GM20431 (cell line): ENCODE data around the gene GPC3.
"Not testable (repeated sequence)": the region's sequence is repeated elsewhere in the genome, so short reads cannot be mapped to it uniquely, and the experiment has no call there.

Experiments
- in situ Hi-C: fragments of 300-500 bp; cut with MseI, MboI; formaldehyde crosslinking; loops from one replicate; pipeline ENCODE4 v1.15.0; 2020; ENCODE audit warnings: low sequenced_read_pairs; ENCODE audit not compliant: unreplicated experiment

The GPC3 gene

DNA sequence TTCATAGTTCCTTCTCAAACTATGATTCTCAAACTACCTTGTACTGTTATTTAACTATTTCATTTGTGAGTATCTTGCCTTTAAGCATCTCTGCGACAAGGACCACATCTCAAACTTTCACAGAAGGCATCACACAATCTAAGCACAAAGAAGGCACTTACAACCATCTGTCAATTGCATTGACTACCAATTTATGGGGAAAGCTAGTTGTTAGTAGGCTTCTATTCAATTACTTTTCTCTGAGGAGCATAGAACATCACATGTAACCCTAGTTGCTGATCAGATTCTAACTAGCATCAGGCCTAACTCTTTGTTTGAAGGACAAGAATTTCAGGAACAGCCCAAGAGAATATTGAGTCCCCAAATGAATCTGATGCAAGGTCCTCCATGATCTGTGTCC is 74.9 kb downstream of the GPC3 start:
- in situ Hi-C loops = no loop called here

- in situ Hi-C loops = no loop called here
Observed at GRCh38 chrX:133909888-133910287, 75.5 kb downstream of the GPC3 start.

DNA sequence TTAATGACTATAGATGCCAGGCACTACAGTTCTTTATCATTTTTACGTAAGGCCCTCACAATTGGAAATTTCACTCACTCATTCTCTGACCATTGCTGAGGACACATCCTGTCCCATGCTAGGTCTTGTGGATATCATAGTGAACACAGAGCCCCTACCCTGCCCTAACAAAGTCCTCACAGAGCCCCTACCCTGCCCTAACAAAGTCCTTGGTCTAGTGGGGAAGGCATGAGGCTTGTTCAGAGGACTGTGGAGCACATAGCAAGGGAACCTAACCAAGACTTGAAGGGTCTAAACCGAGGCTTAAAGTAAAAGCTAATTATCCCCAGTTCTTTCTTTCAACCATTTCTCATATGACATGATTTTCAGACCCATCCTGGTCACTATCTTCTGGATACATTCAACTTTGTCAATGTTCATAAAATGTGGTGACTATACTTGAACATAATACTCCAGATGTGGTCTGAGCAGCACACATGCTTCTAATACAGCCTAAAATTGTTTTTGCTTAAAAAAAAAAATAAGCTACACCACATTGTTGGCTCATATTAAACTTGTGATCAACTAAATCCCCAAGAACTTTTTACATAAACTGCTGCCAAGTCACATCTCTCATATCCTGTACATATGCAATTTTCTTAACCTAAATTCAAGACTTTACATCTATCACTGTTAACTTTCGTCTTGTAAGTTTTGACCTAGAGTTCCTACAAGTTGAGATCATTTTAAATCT is 77.0 kb downstream of the GPC3 start:
- in situ Hi-C loops = no loop called here

DNA sequence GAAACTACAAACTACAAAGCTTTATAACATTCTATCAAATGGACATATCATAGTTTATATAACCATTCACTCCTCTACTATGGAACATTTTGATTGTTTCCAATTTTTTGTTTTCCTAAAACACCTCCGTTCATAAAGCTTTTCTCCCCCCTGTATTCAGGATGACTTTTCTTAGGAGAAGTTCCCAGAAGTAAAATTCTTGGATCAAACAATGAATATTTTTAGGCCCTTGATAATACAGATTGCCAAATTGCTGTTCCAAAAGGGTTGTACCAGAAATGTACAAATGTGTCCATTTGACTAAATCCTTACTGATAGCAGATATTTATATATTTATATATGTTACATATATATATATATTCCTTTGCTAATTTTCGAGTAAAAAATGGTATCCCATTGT is 77.8 kb downstream of the GPC3 start:
- in situ Hi-C loops = no loop called here

- in situ Hi-C loops = no loop called here
Observed at GRCh38 chrX:133905305-133905704, 80.1 kb downstream of the GPC3 start.

GRCh38 chrX:133897593-133898163 is 87.7 kb downstream of the GPC3 start:
- in situ Hi-C loops = no loop called here

DNA sequence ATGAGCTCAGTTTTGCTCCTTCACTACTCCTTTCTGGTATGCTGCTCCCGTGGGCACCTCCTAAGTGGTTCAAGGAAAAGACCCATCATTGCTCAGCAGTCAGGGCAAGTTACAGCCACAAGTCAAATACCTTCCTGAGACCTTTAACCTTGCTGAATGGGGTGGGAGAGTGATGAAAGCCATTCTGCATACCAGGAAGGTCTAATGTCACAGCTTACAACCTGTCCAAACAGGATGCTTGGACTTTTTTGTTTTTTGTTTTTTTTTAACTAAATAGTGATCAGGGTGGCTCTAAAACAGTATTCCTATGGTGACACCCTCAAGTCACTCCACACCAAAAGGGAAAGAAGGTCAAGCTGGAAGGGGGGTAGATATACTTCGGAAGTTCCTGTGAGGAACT is 93.1 kb downstream of the GPC3 start:
- in situ Hi-C loops = no loop called here

GRCh38 chrX:133888984-133889383 is 96.4 kb downstream of the GPC3 start:
- in situ Hi-C loops = no loop called here

GRCh38 chrX:133888084-133888483 is 97.3 kb downstream of the GPC3 start:
- in situ Hi-C loops = not testable (repeated sequence)

GRCh38 chrX:133884430-133885394 is 100.7 kb downstream of the GPC3 start:
- in situ Hi-C loops = no loop called here

- in situ Hi-C loops = no loop called here
Observed at GRCh38 chrX:133881893-133882292, 103.5 kb downstream of the GPC3 start.

DNA sequence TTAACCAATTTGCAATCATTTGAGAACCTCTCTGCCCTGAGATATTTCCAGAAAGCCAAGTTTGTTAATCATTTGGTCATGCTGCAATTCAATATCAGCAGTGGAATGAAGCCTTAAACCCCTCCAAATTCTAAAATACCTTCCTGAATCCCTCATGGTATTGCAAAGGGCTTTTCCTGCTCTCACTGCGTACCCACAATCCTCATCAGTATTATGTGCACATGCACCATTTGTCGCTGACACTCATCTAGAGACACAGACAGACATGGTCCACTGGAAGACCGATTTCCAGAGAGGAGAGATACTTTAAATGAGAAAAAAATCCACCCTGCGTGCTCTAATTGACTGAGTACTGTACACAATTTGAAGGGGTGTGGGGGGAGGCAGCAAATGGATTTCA is 104.4 kb downstream of the GPC3 start:
- in situ Hi-C loops = no loop called here

- in situ Hi-C loops = no loop called here
Observed at GRCh38 chrX:133880032-133880443, 105.4 kb downstream of the GPC3 start.

- in situ Hi-C loops = no loop called here
Observed at GRCh38 chrX:133878710-133879109, 106.7 kb downstream of the GPC3 start.

DNA sequence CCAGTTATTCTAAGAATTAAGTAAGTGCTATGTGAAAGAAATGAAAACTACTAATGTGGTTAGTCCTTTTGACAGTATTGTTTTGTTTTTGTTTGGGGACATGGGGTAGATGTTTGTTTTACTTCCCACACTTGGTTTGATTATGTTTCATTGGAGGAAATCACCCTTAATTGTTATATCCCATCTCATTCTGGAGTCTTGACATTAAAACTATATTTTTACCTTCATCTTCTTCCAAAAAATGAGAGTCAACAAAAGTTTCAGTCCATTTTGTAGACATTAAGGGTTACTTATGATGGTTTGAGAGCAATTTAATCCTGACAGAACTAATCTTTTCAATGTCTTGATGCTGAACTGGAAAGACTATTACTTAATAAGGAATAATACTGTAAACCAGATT is 108.7 kb downstream of the GPC3 start:
- in situ Hi-C loops = no loop called here

DNA sequence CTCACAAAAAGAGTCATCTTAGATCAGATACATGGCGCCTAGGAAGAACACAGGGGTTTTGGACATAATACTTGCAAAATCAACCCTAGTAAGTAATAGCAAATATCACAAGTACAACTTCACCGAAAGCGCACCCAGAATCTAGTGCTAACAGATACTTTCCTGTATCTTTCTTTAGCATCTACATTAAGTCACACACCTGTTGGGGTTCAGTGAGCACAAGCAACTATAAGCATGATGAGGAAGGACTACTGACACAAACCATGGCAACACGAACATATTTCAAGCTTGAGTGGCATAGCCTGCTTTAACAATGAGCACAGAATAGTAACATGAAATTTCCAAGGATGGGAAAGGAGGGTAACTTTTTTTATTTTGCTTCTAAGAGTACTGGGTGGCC is 116.1 kb downstream of the GPC3 start:
- in situ Hi-C loops = no loop called here

DNA sequence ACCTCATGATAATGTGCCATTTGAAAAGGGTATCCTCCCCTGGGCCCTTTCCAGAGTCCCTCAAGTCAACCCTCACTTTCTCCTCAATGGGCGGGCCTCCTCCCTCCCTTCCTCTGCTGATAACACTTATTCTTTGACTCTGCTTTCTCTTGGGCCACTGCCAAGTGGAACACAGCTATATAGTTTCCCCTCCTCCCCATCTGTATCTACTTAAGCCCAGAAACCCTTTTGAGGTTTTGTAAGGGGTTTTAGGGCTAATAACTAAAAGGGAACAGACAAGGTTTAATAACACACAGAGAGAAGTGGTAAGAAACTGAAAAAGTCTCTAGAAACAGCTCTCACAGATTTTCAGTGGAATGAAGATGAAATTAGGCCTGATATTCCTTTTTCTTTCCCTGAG is 116.7 kb downstream of the GPC3 start:
- in situ Hi-C loops = no loop called here

- in situ Hi-C loops = no loop called here
Observed at GRCh38 chrX:133868250-133868649, 117.1 kb downstream of the GPC3 start.

GRCh38 chrX:133865761-133866471 is 119.5 kb downstream of the GPC3 start:
- in situ Hi-C loops = no loop called here

- in situ Hi-C loops = no loop called here
Observed at GRCh38 chrX:133864236-133864635, 121.2 kb downstream of the GPC3 start.
